HepG2 (cell line): ENCODE results near the gene ARHGAP29. TPM values are rescaled to one million over a fixed set of nuclear protein-coding genes. Genes with fewer than 3 reads are reported as not detected.

Experiments
- ATAC-seq: fragments of 200-7000 bp; cut with Tn5 transposase; 3 replicates; pipeline ENCODE4 v1.9.1; 2020; ENCODE audit warnings: mild to moderate bottlenecking, moderate library complexity
- BruUV-seq: library from RNA; stranded (reverse); fragments of 400-500 nt; replicated peaks from 2 replicates; lab custom pipeline; 2021; lab: Mats Ljungman, UMichigan
- CTCF ChIA-PET: fragments of 300-600 bp; formaldehyde crosslinking; extraction: SDS; loops from one replicate; lab custom pipeline; 2021; ENCODE audit warnings: low total read pairs, inconsistent platforms, low intra/inter-chr PET ratio; lab: Yijun Ruan, JAX
- POLR2A ChIA-PET: fragments of 350-600 bp; sonication (Branson Sonifier 250); formaldehyde crosslinking; loops from one replicate; lab custom pipeline; 2020; ENCODE audit warnings: antibody characterized with exemption, inconsistent platforms; lab: Yijun Ruan, JAX
- DNase-seq: peaks from one replicate; pipeline ENCODE4 v3.0.0-alpha.2; 2015; ENCODE audit warnings: low spot score
- FAIRE-seq: peaks from 3 replicates; lab custom pipeline; 2011; peaks lifted over from hg19 to GRCh38; lab: Jason Lieb, UNC
- H2AFZ ChIP-seq: one replicate; pipeline ENCODE4 v1.6.1; 2011; ENCODE audit warnings: low read length, inconsistent platforms
- H3K27ac ChIP-seq: fragments of 300-600 bp; 3 replicates; pipeline ENCODE4 v1.8.0; 2011; ENCODE audit warnings: mixed run types, mild to moderate bottlenecking, mixed read lengths, low read length, inconsistent platforms; ENCODE audit not compliant: insufficient read depth; ENCODE audit errors: extremely low read length
- H3K27me3 ChIP-seq, 2 experiments: fragments of 200-600 bp in 1 of 2; 2 replicates in 1 of 2; 3 replicates in 1 of 2; pipeline versions ENCODE4 v1.6.0 to v1.8.0; 2011; ENCODE audit warnings: low read length in 2 of 2, mild to moderate bottlenecking in 2 of 2, moderate library complexity in 2 of 2, inconsistent platforms in 1 of 2; ENCODE audit not compliant: insufficient read depth in 2 of 2, control insufficient read depth in 1 of 2
- H3K36me3 ChIP-seq, 2 experiments: fragments of 200-600 bp in 1 of 2; replicated peaks in 1 of 2; 2 replicates in 1 of 2; 3 replicates in 1 of 2; pipeline versions ENCODE4 v1.5.1 to v1.8.0; 2011; ENCODE audit warnings: low read length in 2 of 2, inconsistent platforms in 1 of 2; ENCODE audit not compliant: insufficient read depth in 2 of 2, control insufficient read depth in 1 of 2
- H3K4me1 ChIP-seq: 2 replicates; pipeline ENCODE4 v1.5.1; 2012; ENCODE audit warnings: low read length, inconsistent platforms; ENCODE audit not compliant: insufficient read depth
- H3K4me2 ChIP-seq: 2 replicates; pipeline ENCODE4 v1.6.0; 2011; ENCODE audit warnings: low read depth, low read length, inconsistent platforms
- H3K4me3 ChIP-seq, 3 experiments: fragments of 200-600 bp in 1 of 3; sonication (generic), shearing (Covaris generic) in 1 of 3; replicated peaks in 1 of 3; 2 replicates each; pipeline ENCODE4 v1.5.1; 2011 to 2016; ENCODE audit warnings: low read length in 3 of 3, inconsistent platforms in 2 of 3, low read depth in 2 of 3, mild to moderate bottlenecking in 2 of 3, control low read depth in 1 of 3, mixed read lengths in 1 of 3; ENCODE audit not compliant: insufficient read depth in 1 of 3
- H3K79me2 ChIP-seq: one replicate; pipeline ENCODE4 v1.6.1; 2011; ENCODE audit warnings: low read length, inconsistent platforms; ENCODE audit not compliant: insufficient read depth
- H3K9ac ChIP-seq: 2 replicates; pipeline ENCODE4 v1.6.0; 2011; ENCODE audit warnings: mild to moderate bottlenecking, low read depth, low read length, inconsistent platforms; ENCODE audit not compliant: insufficient read depth
- H3K9me3 ChIP-seq: 2 replicates; pipeline ENCODE4 v1.5.1; 2012; ENCODE audit warnings: mild to moderate bottlenecking, low read length
- H4K20me1 ChIP-seq: 2 replicates; pipeline ENCODE4 v1.6.0; 2011; ENCODE audit warnings: inconsistent platforms, mild to moderate bottlenecking, low read length, moderate library complexity; ENCODE audit not compliant: insufficient read depth
- ARNT ChIP-seq: fragments of 450-650 bp; IDR thresholded peaks from 2 replicates; pipeline ENCODE4 v1.6.1; 2017
- CEBPB ChIP-seq: IDR thresholded peaks from 2 replicates; pipeline ENCODE4 v1.6.1; 2011; ENCODE audit warnings: low read depth, low read length, improper control_type of control experiment, borderline replicate concordance
- CEBPG ChIP-seq: IDR thresholded peaks from 2 replicates; pipeline ENCODE4 v1.6.1; 2016
- CSRNP2 ChIP-seq: sonication (generic); formaldehyde crosslinking; conservative IDR thresholded peaks from 2 replicates; pipeline ENCODE4 v1.8.0; 2022; ENCODE audit warnings: low read depth, missing genetic modification reagents
- HHEX ChIP-seq: IDR thresholded peaks from 2 replicates; pipeline ENCODE4 v1.6.1; 2016; ENCODE audit warnings: control low read depth
- MIER2 ChIP-seq: IDR thresholded peaks from 2 replicates; pipeline ENCODE4 v1.6.1; 2016; ENCODE audit warnings: missing biosample characterization, missing genetic modification reagents
- NR2F1 ChIP-seq, 2 experiments: fragments of 450-650 bp in 1 of 2; formaldehyde crosslinking in 1 of 2; IDR thresholded peaks; 2 replicates each; pipeline versions ENCODE4 v1.5.0 to v1.6.1; 2016 to 2020; ENCODE audit warnings: mild to moderate bottlenecking in 1 of 2, missing compliant biosample characterization in 1 of 2, missing genetic modification reagents in 1 of 2, moderate library complexity in 1 of 2
- PBX3 ChIP-seq: sonication (generic); formaldehyde crosslinking; IDR thresholded peaks from 2 replicates; pipeline ENCODE4 v1.8.1; 2023; ENCODE audit warnings: missing genetic modification reagents, inconsistent platforms, borderline replicate concordance
- PCBP1 ChIP-seq: fragments of 200-400 bp; formaldehyde crosslinking; IDR thresholded peaks from 2 replicates; pipeline ENCODE4 v1.6.1; 2017; ENCODE audit warnings: mild to moderate bottlenecking, low read depth, low read length, borderline replicate concordance
- PPARG ChIP-seq: conservative IDR thresholded peaks from 2 replicates; pipeline ENCODE4 v1.6.1; 2016; ENCODE audit warnings: missing biosample characterization, missing genetic modification reagents
- SNAPC4 ChIP-seq: sonication (generic); formaldehyde crosslinking; IDR thresholded peaks from 2 replicates; pipeline ENCODE4 v1.4.0; 2020; ENCODE audit warnings: mild to moderate bottlenecking, missing genetic modification reagents
- ZBTB44 ChIP-seq: sonication (generic); formaldehyde crosslinking; IDR thresholded peaks from 2 replicates; pipeline ENCODE4 v1.4.0; 2020; ENCODE audit warnings: missing genetic modification reagents
- ZNF350 ChIP-seq: sonication (generic); formaldehyde crosslinking; IDR thresholded peaks from 2 replicates; pipeline ENCODE4 v1.4.0; 2020; ENCODE audit warnings: mild to moderate bottlenecking, low read depth, missing genetic modification reagents, borderline replicate concordance
- ZNF496 ChIP-seq: sonication (generic); formaldehyde crosslinking; IDR thresholded peaks from 2 replicates; pipeline ENCODE4 v1.8.1; 2023; ENCODE audit warnings: mild to moderate bottlenecking, moderate library complexity, missing genetic modification reagents; ENCODE audit not compliant: insufficient replicate concordance
- ZNF547 ChIP-seq: sonication (generic); formaldehyde crosslinking; IDR thresholded peaks from 2 replicates; pipeline ENCODE4 v1.5.1; 2020; ENCODE audit warnings: mild to moderate bottlenecking, missing genetic modification reagents
- in situ Hi-C: cut with HindIII; loops from 2 replicates; pipeline ENCODE4 v1.10.0; 2017; ENCODE audit warnings: low pct_unique_long_range_greater_than_20kb; ENCODE audit not compliant: extremely low pct_ligation_motif_present
- intact Hi-C: fragments of 100-400 bp; cut with micrococcal nuclease; formaldehyde crosslinking; loops from one replicate; pipeline ENCODE4 v1.10.0; 2022; ENCODE audit not compliant: unreplicated experiment
- polyA plus RNA-seq, 8 experiments: library from polyadenylated mRNA; depleted of rRNA in 3 of 8; stranded (reverse) in 7 of 8; unstranded in 1 of 8; fragments of >200 nt; fragmentation: Illumina TruSeq in 4 of 8; extraction: Trizol in 4 of 8; gene quantifications; 2 replicates each; pipeline versions ENCODE4 v1.2.1 to v1.2.3, GENCODE V29; 2011 to 2016; ENCODE audit warnings: low read depth in 4 of 8, missing spikeins in 1 of 8, mixed read lengths in 1 of 8; ENCODE audit not compliant: insufficient read depth in 1 of 8
- total RNA-seq, 5 experiments: library from RNA; depleted of rRNA; stranded (reverse); fragments of >200 nt; fragmentation: Illumina TruSeq; extraction: Trizol; gene quantifications; 2 replicates each; pipeline ENCODE4 v1.2.3, GENCODE V29; 2016; ENCODE audit warnings: low read depth in 1 of 5

ARHGAP29 gene
- total and polyA plus RNA-seq, 2 of the 13 experiments (the other 11 are each of a cell fraction or from before 2014, with no cell fraction given) = 12.8 to 18.3 TPM

- no peak overlapping the region for H3K4me3 ChIP-seq
- peaks cover 22% of the 10 kb centered on the region for H3K4me1 ChIP-seq
- CTCF ChIA-PET = no interaction called here
- ATAC-seq (no peak), DNase-seq (peak; percentile 52), FAIRE-seq (no peak)
- no TSS peak for BruUV-seq
- intact Hi-C loops (no loop called here), in situ Hi-C loops (no loop called here)
- H3K4me2 ChIP-seq = no peak overlapping the region
- POLR2A ChIA-PET = interaction anchor here (2.0 kb wide), 1 partner anchor 11 kb away, joined by 10 read pairs; no protein-coding TSS in a partner anchor
- H3K9ac ChIP-seq = no peak overlapping the region
- H3K27me3 ChIP-seq = no peaks in the 10 kb centered on the region
- no peaks in the 10 kb centered on the region for H3K79me2 ChIP-seq
- no peak overlapping the region for H2AFZ ChIP-seq
- no peaks in the 10 kb centered on the region for H3K36me3 ChIP-seq
- no peaks in the 10 kb centered on the region for H3K9me3 ChIP-seq
- no peak overlapping the region for H3K27ac ChIP-seq
- no peaks in the 10 kb centered on the region for H4K20me1 ChIP-seq
- TF ChIP-seq ZNF547 (CRISPR knock-in tag) (no peak), NR2F1 (CRISPR knock-in tag; IDR thresholded peaks at IDR 0.05) (no peak), CEBPG (CRISPR knock-in tag) (peak; percentile 54), SNAPC4 (CRISPR knock-in tag) (no peak), CSRNP2 (CRISPR knock-in tag) (no peak), ARNT (no peak), ZBTB44 (CRISPR knock-in tag) (no peak), ZNF496 (CRISPR knock-in tag) (no peak), ZNF350 (CRISPR knock-in tag) (no peak), PCBP1 (no peak), CEBPB (peak; percentile 75), HHEX (CRISPR knock-in tag) (no peak), PPARG (CRISPR knock-in tag) (peak; percentile 77), PBX3 (no peak), MIER2 (CRISPR knock-in tag) (no peak)
Measured at GRCh38 chr1:94258873-94259331, 21.5 kb upstream of the ARHGAP29 start.
